ENCODE results near the gene FGFR3.

GRCh38 chr4:1806596-1807331 is 13.7 kb downstream of the FGFR3 start:
- TF ChIP-seq REST (IDR thresholded peaks at IDR 0.05; ENCODE audit: borderline replicate concordance) = no peak
- TF ChIP-seq EZH2 (IDR thresholded peaks at IDR 0.05; ENCODE audit: borderline replicate concordance, insufficient read depth, low read length, poor library complexity, severe bottlenecking) = no peak
- no peak for TF ChIP-seq EP300 (conservative IDR thresholded peaks at IDR 0.05; ENCODE audit: poor library complexity, severe bottlenecking)
- no peak for TF ChIP-seq CTCF (IDR thresholded peaks at IDR 0.05; ENCODE audit: poor library complexity, severe bottlenecking)
